Tibial nerve (tissue), 3 donors: ENCODE results near the gene SFTPD.

Source experiments
- EP300 ChIP-seq, 2 donors: sonication (generic); formaldehyde crosslinking; IDR thresholded peaks; one replicate each; pipeline ENCODE4 v1.6.1; 2017; ENCODE audit warnings: antibody characterized with exemption in 2 of 2, mild to moderate bottlenecking in 1 of 2
- POLR2A ChIP-seq, 2 donors: fragments of 450-650 bp; IDR thresholded peaks; one replicate each; pipeline ENCODE4 v1.6.1; 2017; ENCODE audit warnings: antibody characterized with exemption in 2 of 2, mild to moderate bottlenecking in 2 of 2, moderate library complexity in 2 of 2

GRCh38 chr10:79904671-79905321 lies 44.1 kb downstream of the SFTPD start:
- no peak for TF ChIP-seq POLR2A (IDR thresholded peaks at IDR 0.05)
- TF ChIP-seq EP300 (IDR thresholded peaks at IDR 0.05) = peak in 1 of 2 donors; percentile 5
